WTC11 (cell line): ENCODE measurements around the gene RPL15.
"Not testable (repeated sequence)": the region's sequence is repeated elsewhere in the genome, so short reads cannot be mapped to it uniquely, and the experiment has no call there.

Source experiments
- ATF6 ChIP-seq: sonication (generic); formaldehyde crosslinking; IDR thresholded peaks from 2 replicates; pipeline ENCODE4 v1.8.1; 2023; ENCODE audit warnings: mild to moderate bottlenecking, missing genetic modification reagents
- CBFB ChIP-seq: sonication (generic); formaldehyde crosslinking; IDR thresholded peaks from 2 replicates; pipeline ENCODE4 v1.8.1; 2022; ENCODE audit warnings: mild to moderate bottlenecking, low read depth, missing genetic modification reagents
- CDX4 ChIP-seq: fragments of 250-450 bp; sonication (Bioruptor Pico); IDR thresholded peaks from 2 replicates; pipeline ENCODE4 v1.9.0; 2021; ENCODE audit warnings: moderate library complexity, mild to moderate bottlenecking, inconsistent platforms, borderline replicate concordance
- CTCF ChIP-seq: fragments of 200-600 bp; IDR thresholded peaks from 2 replicates; pipeline ENCODE4 v1.8.0; 2022; ENCODE audit warnings: antibody characterized with exemption
- E2F4 ChIP-seq: sonication (generic); formaldehyde crosslinking; IDR thresholded peaks from 2 replicates; pipeline ENCODE4 v1.8.1; 2022; ENCODE audit warnings: low read depth, mild to moderate bottlenecking, moderate library complexity, missing genetic modification reagents, borderline replicate concordance
- ETV6 ChIP-seq: sonication (generic); formaldehyde crosslinking; IDR thresholded peaks from 2 replicates; pipeline ENCODE4 v1.8.1; 2022; ENCODE audit warnings: mild to moderate bottlenecking, missing genetic modification reagents
- FOXP1 ChIP-seq: sonication (generic); formaldehyde crosslinking; IDR thresholded peaks from 2 replicates; pipeline ENCODE4 v1.8.0; 2022; ENCODE audit warnings: missing genetic modification reagents, mild to moderate bottlenecking, moderate library complexity, borderline replicate concordance
- GTF2I ChIP-seq: fragments of 250-450 bp; sonication (Bioruptor Pico); conservative IDR thresholded peaks from 2 replicates; pipeline ENCODE4 v1.4.0; 2021; ENCODE audit warnings: mild to moderate bottlenecking
- MAX ChIP-seq: sonication (generic); formaldehyde crosslinking; IDR thresholded peaks from 2 replicates; pipeline ENCODE4 v1.8.0; 2022; ENCODE audit warnings: mild to moderate bottlenecking, missing genetic modification reagents
- NR1H2 ChIP-seq: sonication (generic); formaldehyde crosslinking; IDR thresholded peaks from 2 replicates; pipeline ENCODE4 v1.9.0; 2021; ENCODE audit warnings: mild to moderate bottlenecking, moderate library complexity, missing genetic modification reagents
- PRRX2 ChIP-seq: fragments of 250-450 bp; sonication (Bioruptor Pico); IDR thresholded peaks from 2 replicates; pipeline ENCODE4 v1.8.0; 2021; ENCODE audit warnings: mild to moderate bottlenecking
- SP1 ChIP-seq: sonication (generic); formaldehyde crosslinking; conservative IDR thresholded peaks from 2 replicates; pipeline ENCODE4 v1.8.1; 2022; ENCODE audit warnings: missing genetic modification reagents
- USF1 ChIP-seq: sonication (generic); formaldehyde crosslinking; IDR thresholded peaks from 2 replicates; pipeline ENCODE4 v1.8.0; 2022; ENCODE audit warnings: mild to moderate bottlenecking, missing genetic modification reagents
- ZBTB43 ChIP-seq: sonication (generic); formaldehyde crosslinking; IDR thresholded peaks from 2 replicates; pipeline ENCODE4 v1.8.1; 2023; ENCODE audit warnings: mild to moderate bottlenecking, missing genetic modification reagents

- not testable (repeated sequence) for TF ChIP-seq CTCF; SP1 (CRISPR knock-in tag); CDX4; E2F4 (CRISPR knock-in tag); ETV6; ATF6 (CRISPR knock-in tag); ZBTB43 (CRISPR knock-in tag); MAX (CRISPR knock-in tag); FOXP1 (CRISPR knock-in tag); GTF2I (CRISPR knock-in tag); NR1H2; CBFB (CRISPR knock-in tag); USF1 (CRISPR knock-in tag); PRRX2 (CRISPR knock-in tag)
Measured at GRCh38 chr3:23912335-23912734, 4.6 kb upstream of the RPL15 start.
